Fibroblast of lung (primary cell): ENCODE data around the gene PFKFB3. TPM values are rescaled to one million over a fixed set of nuclear protein-coding genes. Genes with fewer than 3 reads are reported as not detected.

Experiments used
- DNase-seq, 2 donors: peaks; one replicate each; pipeline versions ENCODE4 v3.0.0 to v3.0.0-alpha.2; 2010; ENCODE audit warnings: low read depth in 2 of 2
- H2AFZ ChIP-seq: 2 replicates; pipeline ENCODE4 v1.5.1; 2012; ENCODE audit warnings: low read length, control low read depth, inconsistent platforms
- H3K27ac ChIP-seq: 2 replicates; pipeline ENCODE4 v1.5.1; 2011; ENCODE audit warnings: low read length, control low read depth; ENCODE audit not compliant: insufficient read depth
- H3K27me3 ChIP-seq: 2 replicates; pipeline ENCODE4 v1.5.1; 2011; ENCODE audit warnings: mild to moderate bottlenecking, low read length; ENCODE audit not compliant: control insufficient read depth, insufficient read depth
- H3K36me3 ChIP-seq: 2 replicates; pipeline ENCODE4 v1.5.1; 2011; ENCODE audit warnings: low read length; ENCODE audit not compliant: control insufficient read depth, insufficient read depth
- H3K4me1 ChIP-seq: 2 replicates; pipeline ENCODE4 v1.5.1; 2011; ENCODE audit warnings: low read length; ENCODE audit not compliant: control insufficient read depth, insufficient read depth; ENCODE audit errors: extremely low read depth
- H3K4me2 ChIP-seq: 2 replicates; pipeline ENCODE4 v1.5.1; 2011; ENCODE audit warnings: low read length, control low read depth; ENCODE audit not compliant: insufficient read depth; ENCODE audit errors: extremely low read depth
- H3K4me3 ChIP-seq, 4 experiments: fragments of 200-600 bp in 1 of 4; sonication (generic) in 1 of 4; replicated peaks in 1 of 4; 2 replicates each; pipeline ENCODE4 v1.5.1; 2011 to 2016; ENCODE audit warnings: low read length in 4 of 4, low read depth in 3 of 4, mild to moderate bottlenecking in 3 of 4, control low read depth in 2 of 4, inconsistent platforms in 1 of 4, mixed read lengths in 1 of 4; ENCODE audit not compliant: insufficient read depth in 1 of 4; ENCODE audit errors: control extremely low read depth in 1 of 4
- H3K79me2 ChIP-seq: 2 replicates; pipeline ENCODE4 v1.5.1; 2012; ENCODE audit warnings: mild to moderate bottlenecking, low read length, inconsistent platforms; ENCODE audit not compliant: control insufficient read depth, insufficient read depth
- H3K9ac ChIP-seq: 2 replicates; pipeline ENCODE4 v1.5.1; 2011; ENCODE audit warnings: mild to moderate bottlenecking, low read length, control low read depth; ENCODE audit not compliant: insufficient read depth
- H3K9me3 ChIP-seq: 2 replicates; pipeline ENCODE4 v1.5.1; 2012; ENCODE audit warnings: low read depth, low read length; ENCODE audit not compliant: control insufficient read depth, insufficient read depth
- H4K20me1 ChIP-seq: 2 replicates; pipeline ENCODE4 v1.5.1; 2011; ENCODE audit warnings: low read length; ENCODE audit not compliant: control insufficient read depth, insufficient read depth; ENCODE audit errors: extremely low read depth
- EZH2 ChIP-seq: IDR thresholded peaks from 2 replicates; pipeline ENCODE4 v1.5.1; 2012; ENCODE audit warnings: low read length, control low read depth, mild to moderate bottlenecking; ENCODE audit errors: missing control alignments
- polyA plus RNA-seq, 2 donors: library from polyadenylated mRNA; depleted of rRNA in 1 of 2; stranded (reverse) in 1 of 2; unstranded in 1 of 2; fragments of >200 nt; gene quantifications; 2 replicates each; pipeline ENCODE4 v1.2.1, GENCODE V29; 2011 to 2012; ENCODE audit warnings: missing spikeins in 1 of 2
- total RNA-seq: library from RNA; depleted of rRNA; stranded (reverse); fragments of >200 nt; gene quantifications from 2 replicates; pipeline ENCODE4 v1.2.1, GENCODE V29; 2014
- TF ChIP-seq, protein P1 (sequence below), 2 donors: IDR thresholded peaks in 1 of 2; conservative IDR thresholded peaks in 1 of 2; 1 replicate in 1 of 2; 2 replicates in 1 of 2; pipeline ENCODE4 v1.5.1; 2011 to 2012; ENCODE audit warnings: low read length in 2 of 2, control low read depth in 1 of 2, inconsistent platforms in 1 of 2, low read depth in 1 of 2, mild to moderate bottlenecking in 1 of 2

Gene PFKFB3
- total and polyA plus RNA-seq, 2 donors (not counting 1 experiment from before 2014, with no cell fraction given), result 14.2 to 25.8 TPM

DNA sequence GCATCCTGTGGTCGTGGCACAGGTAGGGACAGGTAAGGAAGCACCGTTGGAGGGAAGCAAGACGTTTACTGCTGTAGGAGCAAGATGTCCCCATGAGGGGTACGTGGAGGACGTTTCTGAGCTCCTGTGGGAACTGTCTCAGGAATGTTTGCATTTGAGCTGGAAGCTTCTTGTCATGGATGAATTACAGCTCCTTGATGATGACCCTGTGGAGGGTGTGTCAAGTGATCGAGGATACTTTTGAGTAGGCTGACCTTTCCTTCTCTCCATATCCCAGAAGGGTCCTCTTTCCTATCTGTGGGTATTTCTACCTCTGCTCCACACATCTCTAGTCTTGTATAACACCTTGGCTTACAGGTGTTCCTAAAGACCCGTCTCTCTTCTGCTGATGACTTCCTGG is 94.8 kb downstream of the PFKFB3 start:
- no peak overlapping the region for H3K27ac ChIP-seq
- DNase-seq, result no peak
- TF ChIP-seq, protein P1, sequence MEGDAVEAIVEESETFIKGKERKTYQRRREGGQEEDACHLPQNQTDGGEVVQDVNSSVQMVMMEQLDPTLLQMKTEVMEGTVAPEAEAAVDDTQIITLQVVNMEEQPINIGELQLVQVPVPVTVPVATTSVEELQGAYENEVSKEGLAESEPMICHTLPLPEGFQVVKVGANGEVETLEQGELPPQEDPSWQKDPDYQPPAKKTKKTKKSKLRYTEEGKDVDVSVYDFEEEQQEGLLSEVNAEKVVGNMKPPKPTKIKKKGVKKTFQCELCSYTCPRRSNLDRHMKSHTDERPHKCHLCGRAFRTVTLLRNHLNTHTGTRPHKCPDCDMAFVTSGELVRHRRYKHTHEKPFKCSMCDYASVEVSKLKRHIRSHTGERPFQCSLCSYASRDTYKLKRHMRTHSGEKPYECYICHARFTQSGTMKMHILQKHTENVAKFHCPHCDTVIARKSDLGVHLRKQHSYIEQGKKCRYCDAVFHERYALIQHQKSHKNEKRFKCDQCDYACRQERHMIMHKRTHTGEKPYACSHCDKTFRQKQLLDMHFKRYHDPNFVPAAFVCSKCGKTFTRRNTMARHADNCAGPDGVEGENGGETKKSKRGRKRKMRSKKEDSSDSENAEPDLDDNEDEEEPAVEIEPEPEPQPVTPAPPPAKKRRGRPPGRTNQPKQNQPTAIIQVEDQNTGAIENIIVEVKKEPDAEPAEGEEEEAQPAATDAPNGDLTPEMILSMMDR (conservative IDR thresholded peaks at IDR 0.05 in 1 of 2, IDR thresholded peaks at IDR 0.05 in 1 of 2; ENCODE audit: low read depth in 1 of 2, low read length in 2 of 2), result no peak
- no peak for TF ChIP-seq EZH2
- H3K27me3 ChIP-seq, result no peaks in the 10 kb centered on the region
- H4K20me1 ChIP-seq, result no peaks in the 10 kb centered on the region
- H3K4me3 ChIP-seq, result no peak overlapping the region
- no peaks in the 10 kb centered on the region for H3K9me3 ChIP-seq
- H3K79me2 ChIP-seq, result no peaks in the 10 kb centered on the region
- H3K9ac ChIP-seq, result no peak overlapping the region
- no peak overlapping the region for H2AFZ ChIP-seq
- no peak overlapping the region for H3K4me2 ChIP-seq
- H3K36me3 ChIP-seq, result no peaks in the 10 kb centered on the region
- no peaks in the 10 kb centered on the region for H3K4me1 ChIP-seq

DNA sequence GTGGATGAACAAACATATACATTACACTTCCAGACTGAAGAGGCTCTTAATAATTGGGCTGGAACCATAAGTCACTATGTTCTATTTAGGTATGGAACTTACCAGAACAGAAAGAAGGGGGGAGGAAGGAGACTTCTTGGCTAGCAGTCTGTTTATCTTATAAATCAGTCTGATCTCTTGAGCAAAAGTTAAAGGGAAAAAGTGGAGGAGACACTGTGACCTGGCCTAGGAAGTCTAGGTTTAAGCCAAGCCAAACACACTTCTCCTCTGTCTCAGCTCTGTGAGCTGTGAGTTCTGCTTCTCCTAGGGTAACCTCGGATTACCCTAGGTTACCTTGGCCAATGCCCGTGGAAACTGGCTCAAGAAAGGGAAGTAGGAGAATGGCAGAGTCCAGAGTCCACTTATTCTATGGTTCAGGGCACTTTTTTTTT is 95.2 kb downstream of the PFKFB3 start:
- Histone ChIP-seq H3K4me1 (no peaks in the 10 kb centered on the region), H3K27ac (no peak overlapping the region), H2AFZ (no peak overlapping the region), H4K20me1 (no peaks in the 10 kb centered on the region), H3K4me3 (no peak overlapping the region), H3K36me3 (no peaks in the 10 kb centered on the region), H3K9ac (no peak overlapping the region), H3K4me2 (no peak overlapping the region), H3K27me3 (no peaks in the 10 kb centered on the region), H3K79me2 (no peaks in the 10 kb centered on the region), H3K9me3 (no peaks in the 10 kb centered on the region)
- no peak for TF ChIP-seq EZH2
- TF ChIP-seq, protein P1 (conservative IDR thresholded peaks at IDR 0.05 in 1 of 2, IDR thresholded peaks at IDR 0.05 in 1 of 2; ENCODE audit: low read depth in 1 of 2, low read length in 2 of 2), result no peak
- peak in 1 of 2 donors; percentile 45 for DNase-seq

DNA sequence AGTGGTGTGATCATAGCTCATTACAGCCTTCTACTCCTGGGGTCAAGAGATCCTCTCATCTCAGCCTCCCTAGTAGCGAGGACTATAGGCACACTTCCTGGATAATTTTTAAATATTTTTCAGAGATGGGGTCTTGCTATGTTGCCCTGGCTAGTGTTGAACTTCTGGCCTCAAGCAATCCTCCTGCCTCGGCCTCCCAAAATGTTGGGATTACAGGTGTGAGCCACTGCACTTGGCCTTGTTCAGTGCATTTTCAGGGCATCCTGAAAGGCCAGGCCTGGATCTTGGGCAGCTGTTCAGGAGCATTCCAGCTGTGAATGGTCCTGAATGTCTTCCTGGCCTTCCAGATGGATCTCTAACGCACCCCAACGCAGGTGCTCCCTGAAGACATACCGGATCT is 95.7 kb downstream of the PFKFB3 start:
- H3K36me3 ChIP-seq, result no peaks in the 10 kb centered on the region
- no peak overlapping the region for H3K4me3 ChIP-seq
- TF ChIP-seq, protein P1 (conservative IDR thresholded peaks at IDR 0.05 in 1 of 2, IDR thresholded peaks at IDR 0.05 in 1 of 2; ENCODE audit: low read depth in 1 of 2, low read length in 2 of 2), result no peak
- no peak for TF ChIP-seq EZH2
- H3K9ac ChIP-seq, result no peak overlapping the region
- H3K79me2 ChIP-seq, result no peaks in the 10 kb centered on the region
- H3K27ac ChIP-seq, result no peak overlapping the region
- no peak overlapping the region for H2AFZ ChIP-seq
- no peaks in the 10 kb centered on the region for H3K4me1 ChIP-seq
- H3K9me3 ChIP-seq, result no peaks in the 10 kb centered on the region
- no peak for DNase-seq
- H3K4me2 ChIP-seq, result no peak overlapping the region
- no peaks in the 10 kb centered on the region for H4K20me1 ChIP-seq
- H3K27me3 ChIP-seq, result no peaks in the 10 kb centered on the region
